SK-N-SH (cell line): ENCODE results near the gene SYNE1. TPM values are rescaled to one million over a fixed set of nuclear protein-coding genes. Genes with fewer than 3 reads are reported as not detected.
"Not testable (repeated sequence)": the region's sequence is repeated elsewhere in the genome, so short reads cannot be mapped to it uniquely, and the experiment has no call there.

Experiments
- CTCF ChIA-PET: fragments of 300-600, 350-600 bp; formaldehyde crosslinking; extraction: SDS; loops from one replicate; lab custom pipeline; 2021; lab: Yijun Ruan, JAX
- POLR2A ChIA-PET: fragments of 350-600 bp; sonication (Branson Sonifier 250); formaldehyde crosslinking; extraction: SDS; loops from one replicate; lab custom pipeline; 2020; ENCODE audit warnings: antibody characterized with exemption, inconsistent platforms; lab: Yijun Ruan, JAX
- DNase-seq: peaks from one replicate; pipeline ENCODE4 v3.0.0; 2012
- H2AFZ ChIP-seq: fragments of 200-600 bp; sonication (generic); 2 replicates; pipeline ENCODE4 v1.8.1; 2016; ENCODE audit warnings: antibody characterized with exemption, mild to moderate bottlenecking, low read depth
- H3F3A ChIP-seq: fragments of 200-600 bp; sonication (generic); replicated peaks from 2 replicates; pipeline ENCODE3; 2016; ENCODE audit warnings: antibody characterized with exemption, mild to moderate bottlenecking; ENCODE audit not compliant: insufficient read depth
- H3K27ac ChIP-seq, 2 experiments: fragments of 200-500 bp in 1 of 2; fragments of 200-600 bp in 1 of 2; sonication (Bioruptor generic) in 1 of 2; sonication (generic), shearing (Covaris generic) in 1 of 2; 2 replicates each; pipeline versions ENCODE4 v1.5.1 to v1.6.1; 2014 to 2016; ENCODE audit warnings: low read depth in 2 of 2, inconsistent platforms in 1 of 2, low read length in 1 of 2, mild to moderate bottlenecking in 1 of 2, mixed read lengths in 1 of 2
- H3K27me3 ChIP-seq: fragments of 200-600 bp; sonication (generic), shearing (Covaris generic); 2 replicates; pipeline ENCODE4 v1.6.1; 2016; ENCODE audit warnings: mixed run types; ENCODE audit not compliant: insufficient read depth
- H3K36me3 ChIP-seq, 2 experiments: fragments of 200-500 bp in 1 of 2; fragments of 200-600 bp in 1 of 2; sonication (Bioruptor generic) in 1 of 2; sonication (generic) in 1 of 2; replicated peaks in 1 of 2; 2 replicates each; pipeline versions ENCODE3 to v1.5.1; 2014 to 2016; ENCODE audit warnings: low read length in 1 of 2, mild to moderate bottlenecking in 1 of 2; ENCODE audit not compliant: insufficient read depth in 2 of 2, control insufficient read depth in 1 of 2
- H3K4me1 ChIP-seq, 2 experiments: fragments of 200-500 bp in 1 of 2; fragments of 200-600 bp in 1 of 2; sonication (Bioruptor generic) in 1 of 2; sonication (generic), shearing (Covaris generic) in 1 of 2; 2 replicates each; pipeline versions ENCODE4 v1.5.1 to v1.6.1; 2014 to 2016; ENCODE audit warnings: low read depth in 1 of 2, low read length in 1 of 2, mixed run types in 1 of 2; ENCODE audit not compliant: insufficient read depth in 2 of 2, control insufficient read depth in 1 of 2
- H3K4me2 ChIP-seq: fragments of 200-600 bp; sonication (generic), shearing (Covaris generic); 2 replicates; pipeline ENCODE4 v1.6.1; 2017; ENCODE audit warnings: mixed run types
- H3K4me3 ChIP-seq, 2 experiments: fragments of 200-500 bp in 1 of 2; fragments of 200-600 bp in 1 of 2; sonication (Bioruptor generic) in 1 of 2; sonication (generic), shearing (Covaris generic) in 1 of 2; 2 replicates each; pipeline versions ENCODE4 v1.5.1 to v1.8.1; 2014 to 2016; ENCODE audit warnings: low read depth in 2 of 2, inconsistent platforms in 1 of 2, low read length in 1 of 2, mild to moderate bottlenecking in 1 of 2, mixed read lengths in 1 of 2, moderate library complexity in 1 of 2
- H3K79me2 ChIP-seq: fragments of 200-600 bp; sonication (generic); 2 replicates; pipeline ENCODE4 v1.8.1; 2017; ENCODE audit warnings: mild to moderate bottlenecking; ENCODE audit not compliant: insufficient read depth
- H3K9ac ChIP-seq: fragments of 200-600 bp; sonication (generic); 2 replicates; pipeline ENCODE4 v1.6.1; 2017; ENCODE audit warnings: mixed run types
- H3K9me2 ChIP-seq: fragments of 200-600 bp; sonication (generic); 2 replicates; pipeline ENCODE4 v1.6.1; 2017; ENCODE audit warnings: mixed run types
- H3K9me3 ChIP-seq: fragments of 200-600 bp; sonication (generic); 2 replicates; pipeline ENCODE4 v1.6.1; 2017; ENCODE audit warnings: mixed run types, mild to moderate bottlenecking, moderate library complexity
- H4K20me1 ChIP-seq: fragments of 200-600 bp; sonication (generic); 2 replicates; pipeline ENCODE4 v1.6.1; 2017; ENCODE audit warnings: mild to moderate bottlenecking, mixed run types; ENCODE audit not compliant: insufficient read depth
- CHD2 ChIP-seq: fragments of 150-350 bp; IDR thresholded peaks from 2 replicates; pipeline ENCODE4 v1.6.1; 2018; ENCODE audit warnings: low read length; ENCODE audit not compliant: partially characterized antibody
- EP300 ChIP-seq, 2 experiments: IDR thresholded peaks; 2 replicates each; pipeline versions ENCODE4 v1.4.0 to v1.6.1; 2012; ENCODE audit warnings: borderline replicate concordance in 1 of 2, low read depth in 1 of 2, low read length in 1 of 2
- FOSL2 ChIP-seq: IDR thresholded peaks from 2 replicates; pipeline ENCODE4 v1.4.0; 2012; ENCODE audit warnings: low read depth, mild to moderate bottlenecking, moderate library complexity, borderline replicate concordance
- GATA2 ChIP-seq: sonication (generic); formaldehyde crosslinking; IDR thresholded peaks from 2 replicates; pipeline ENCODE4 v1.5.0; 2020; ENCODE audit warnings: mild to moderate bottlenecking, missing genetic modification reagents
- JUND ChIP-seq: IDR thresholded peaks from 2 replicates; pipeline ENCODE4 v1.4.0; 2012
- MEF2A ChIP-seq: IDR thresholded peaks from 2 replicates; pipeline ENCODE4 v1.4.0; 2012; ENCODE audit warnings: low read depth, borderline replicate concordance
- SMC3 ChIP-seq: IDR thresholded peaks from 2 replicates; pipeline ENCODE4 v1.6.1; 2012; ENCODE audit warnings: low read depth, low read length, improper control_type of control experiment
- YY1 ChIP-seq: IDR thresholded peaks from 2 replicates; pipeline ENCODE4 v1.4.0; 2012; ENCODE audit warnings: low read depth, mild to moderate bottlenecking
- WGBS: methylation state at CpG from one replicate; pipeline ENCODE4 v1.1.6; 2017; ENCODE audit warnings: low lambda C conversion rate; 5-methylcytosine and 5-hydroxymethylcytosine counted together
- polyA plus RNA-seq, 3 experiments: library from polyadenylated mRNA; depleted of rRNA; stranded (reverse); fragments of >200 nt; gene quantifications; 2 replicates each; pipeline ENCODE4 v1.2.3, GENCODE V29; 2012
- TF ChIP-seq, protein P1 (sequence below): fragments of 200-600 bp; sonication (generic); IDR thresholded peaks from 2 replicates; pipeline ENCODE4 v1.6.1; 2017; ENCODE audit warnings: antibody characterized with exemption, mild to moderate bottlenecking, moderate library complexity
- TF ChIP-seq, protein P2 (sequence below): IDR thresholded peaks from 2 replicates; pipeline ENCODE4 v1.6.1; 2012; ENCODE audit warnings: mild to moderate bottlenecking, low read depth, low read length, moderate library complexity
- TF ChIP-seq, protein P3 (sequence below): IDR thresholded peaks from 2 replicates; pipeline ENCODE4 v1.4.0; 2012; ENCODE audit warnings: low read depth, borderline replicate concordance

Gene SYNE1
- polyA plus RNA-seq, 1 of the 3 experiments (the other 2 are of a cell fraction), result 31.1 TPM

DNA sequence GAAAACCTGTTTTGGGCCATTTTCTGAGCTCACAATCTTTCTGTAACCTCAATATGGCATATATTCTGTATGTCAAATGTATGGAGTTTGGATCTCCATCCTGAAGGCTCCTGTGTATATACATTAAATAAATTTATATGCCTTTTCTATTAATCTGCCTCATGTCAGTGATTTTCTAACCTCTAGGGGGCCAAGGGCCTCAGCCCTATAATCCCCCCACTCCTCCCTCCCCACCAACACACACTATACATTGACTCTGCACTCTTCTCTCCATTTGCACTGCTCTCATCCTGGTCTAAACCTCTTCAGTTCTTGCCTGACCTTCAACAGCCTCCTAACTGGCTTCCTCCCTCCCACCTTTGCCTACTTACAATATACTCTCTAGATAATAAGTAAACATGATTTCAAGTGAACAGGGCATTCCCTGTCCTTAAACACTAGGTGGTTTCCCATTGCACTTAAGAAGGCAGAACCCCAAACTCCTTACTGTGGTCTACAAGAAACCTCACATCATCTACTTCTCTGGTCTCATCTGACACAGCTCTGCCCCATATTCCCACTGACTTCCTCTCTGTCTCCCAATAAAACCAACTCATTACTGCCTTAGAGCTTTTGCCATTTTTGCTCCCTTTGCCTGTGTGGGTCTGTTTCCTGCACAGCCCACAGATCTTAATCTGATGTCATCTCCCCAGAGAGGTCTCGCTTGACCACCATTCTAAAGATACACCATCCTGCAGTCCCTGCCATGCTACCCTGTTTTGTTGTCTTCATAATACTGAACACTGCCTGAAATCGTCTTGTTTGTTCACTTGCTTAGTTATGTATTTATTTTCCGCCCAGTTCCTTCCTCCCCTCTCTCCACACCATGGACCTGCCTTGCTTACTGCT, 213.7 kb downstream of the SYNE1 start:
- no peaks in the 10 kb centered on the region for H3K27me3 ChIP-seq
- no peaks in the 10 kb centered on the region for H3K9me2 ChIP-seq
- H4K20me1 ChIP-seq, result no peaks in the 10 kb centered on the region
- no peak overlapping the region for H2AFZ ChIP-seq
- H3F3A ChIP-seq, result no peaks in the 10 kb centered on the region
- H3K36me3 ChIP-seq, result peaks cover 0 to 45% of the 10 kb centered on the region in 2 experiments
- H3K4me2 ChIP-seq, result no peak overlapping the region
- WGBS, result 76% methylated on average over 3 of the region's 3 CpGs
- no peak for TF ChIP-seq MEF2A
- no peak for TF ChIP-seq CHD2
- TF ChIP-seq SMC3, result no peak
- no peak for TF ChIP-seq GATA2 (CRISPR knock-in tag)
- no peak for TF ChIP-seq EP300 (IDR thresholded peaks at IDR 0.05; ENCODE audit: borderline replicate concordance in 1 of 2, low read depth in 1 of 2, low read length in 1 of 2)
- TF ChIP-seq, protein P1, sequence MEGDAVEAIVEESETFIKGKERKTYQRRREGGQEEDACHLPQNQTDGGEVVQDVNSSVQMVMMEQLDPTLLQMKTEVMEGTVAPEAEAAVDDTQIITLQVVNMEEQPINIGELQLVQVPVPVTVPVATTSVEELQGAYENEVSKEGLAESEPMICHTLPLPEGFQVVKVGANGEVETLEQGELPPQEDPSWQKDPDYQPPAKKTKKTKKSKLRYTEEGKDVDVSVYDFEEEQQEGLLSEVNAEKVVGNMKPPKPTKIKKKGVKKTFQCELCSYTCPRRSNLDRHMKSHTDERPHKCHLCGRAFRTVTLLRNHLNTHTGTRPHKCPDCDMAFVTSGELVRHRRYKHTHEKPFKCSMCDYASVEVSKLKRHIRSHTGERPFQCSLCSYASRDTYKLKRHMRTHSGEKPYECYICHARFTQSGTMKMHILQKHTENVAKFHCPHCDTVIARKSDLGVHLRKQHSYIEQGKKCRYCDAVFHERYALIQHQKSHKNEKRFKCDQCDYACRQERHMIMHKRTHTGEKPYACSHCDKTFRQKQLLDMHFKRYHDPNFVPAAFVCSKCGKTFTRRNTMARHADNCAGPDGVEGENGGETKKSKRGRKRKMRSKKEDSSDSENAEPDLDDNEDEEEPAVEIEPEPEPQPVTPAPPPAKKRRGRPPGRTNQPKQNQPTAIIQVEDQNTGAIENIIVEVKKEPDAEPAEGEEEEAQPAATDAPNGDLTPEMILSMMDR, result peak; percentile 15; the same call in 1 of the 2 replicates
- no peak for TF ChIP-seq JUND
- TF ChIP-seq, all 33 proteins: peak for 1
- ChIA-PET CTCF (interaction anchor here (1.5 kb wide), 1 partner anchor 12 kb away, joined by 4 read pairs; no protein-coding TSS in a partner anchor), POLR2A (no interaction called here)
- H3K27ac ChIP-seq, result no peak overlapping the region
- no peaks in the 10 kb centered on the region; the same call in 1 of the 2 replicates for H3K9me3 ChIP-seq
- H3K4me1 ChIP-seq, result no peaks in the 10 kb centered on the region
- no peak for DNase-seq
- H3K9ac ChIP-seq, result no peak overlapping the region
- H3K4me3 ChIP-seq, result no peak overlapping the region
- no peaks in the 10 kb centered on the region for H3K79me2 ChIP-seq

DNA sequence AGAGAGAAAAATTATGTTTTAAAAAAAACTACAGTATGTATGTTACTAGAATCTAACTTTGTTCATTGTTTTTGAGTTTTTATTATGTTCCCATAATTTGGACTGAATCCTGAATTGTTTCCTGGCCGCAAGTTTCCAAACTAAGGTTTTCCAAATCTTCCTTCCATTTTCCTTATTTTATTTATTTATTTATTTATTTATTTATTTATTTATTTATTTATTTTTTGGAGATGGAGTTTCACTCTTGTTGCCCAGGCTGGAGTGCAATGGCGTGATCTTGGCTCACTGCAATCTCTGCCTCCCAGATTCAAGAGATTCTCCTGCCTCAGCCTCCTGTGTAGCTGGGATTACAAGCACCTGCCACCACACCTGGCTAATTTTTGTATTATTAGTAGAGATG, 215.7 kb downstream of the SYNE1 start:
- peaks cover 0 to 44% of the 10 kb centered on the region in 2 experiments for H3K36me3 ChIP-seq
- H4K20me1 ChIP-seq, H3F3A ChIP-seq, DNase-seq, H3K9ac ChIP-seq, H3K4me2 ChIP-seq, H3K27ac ChIP-seq, H3K4me3 ChIP-seq, H2AFZ ChIP-seq, H3K4me1 ChIP-seq, H3K27me3 ChIP-seq, H3K9me2 ChIP-seq, H3K9me3 ChIP-seq, H3K79me2 ChIP-seq: not testable (repeated sequence)
- ChIA-PET CTCF (interaction anchor here (1.5 kb wide), 1 partner anchor 14 kb away, joined by 4 read pairs; no protein-coding TSS in a partner anchor), POLR2A (interaction anchor here (0.6 kb wide), 1 partner anchor 502 kb away, joined by 3 read pairs; no protein-coding TSS in a partner anchor)
- WGBS, result 81% methylated on average over 2 of the region's 2 CpGs

DNA sequence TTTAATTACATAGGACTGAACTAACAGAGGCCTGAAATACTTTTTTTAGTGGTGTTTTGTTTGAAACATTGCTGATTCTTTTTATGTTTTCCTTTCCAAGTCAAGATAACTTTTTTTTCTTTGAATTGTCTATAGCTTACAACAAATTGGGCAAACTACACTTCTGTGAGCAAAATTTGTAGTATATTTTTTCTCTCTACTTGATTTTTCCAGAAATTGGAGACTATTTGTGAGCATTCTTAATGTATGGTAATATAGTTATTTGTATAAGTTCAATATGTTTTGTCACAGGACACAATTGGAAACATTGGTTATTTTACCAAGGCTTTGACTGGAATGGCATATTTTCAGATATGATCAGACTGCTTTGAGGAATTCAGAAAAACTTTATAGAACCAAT, 216.5 kb downstream of the SYNE1 start:
- TF ChIP-seq FOSL2, result no peak
- TF ChIP-seq, protein P2, sequence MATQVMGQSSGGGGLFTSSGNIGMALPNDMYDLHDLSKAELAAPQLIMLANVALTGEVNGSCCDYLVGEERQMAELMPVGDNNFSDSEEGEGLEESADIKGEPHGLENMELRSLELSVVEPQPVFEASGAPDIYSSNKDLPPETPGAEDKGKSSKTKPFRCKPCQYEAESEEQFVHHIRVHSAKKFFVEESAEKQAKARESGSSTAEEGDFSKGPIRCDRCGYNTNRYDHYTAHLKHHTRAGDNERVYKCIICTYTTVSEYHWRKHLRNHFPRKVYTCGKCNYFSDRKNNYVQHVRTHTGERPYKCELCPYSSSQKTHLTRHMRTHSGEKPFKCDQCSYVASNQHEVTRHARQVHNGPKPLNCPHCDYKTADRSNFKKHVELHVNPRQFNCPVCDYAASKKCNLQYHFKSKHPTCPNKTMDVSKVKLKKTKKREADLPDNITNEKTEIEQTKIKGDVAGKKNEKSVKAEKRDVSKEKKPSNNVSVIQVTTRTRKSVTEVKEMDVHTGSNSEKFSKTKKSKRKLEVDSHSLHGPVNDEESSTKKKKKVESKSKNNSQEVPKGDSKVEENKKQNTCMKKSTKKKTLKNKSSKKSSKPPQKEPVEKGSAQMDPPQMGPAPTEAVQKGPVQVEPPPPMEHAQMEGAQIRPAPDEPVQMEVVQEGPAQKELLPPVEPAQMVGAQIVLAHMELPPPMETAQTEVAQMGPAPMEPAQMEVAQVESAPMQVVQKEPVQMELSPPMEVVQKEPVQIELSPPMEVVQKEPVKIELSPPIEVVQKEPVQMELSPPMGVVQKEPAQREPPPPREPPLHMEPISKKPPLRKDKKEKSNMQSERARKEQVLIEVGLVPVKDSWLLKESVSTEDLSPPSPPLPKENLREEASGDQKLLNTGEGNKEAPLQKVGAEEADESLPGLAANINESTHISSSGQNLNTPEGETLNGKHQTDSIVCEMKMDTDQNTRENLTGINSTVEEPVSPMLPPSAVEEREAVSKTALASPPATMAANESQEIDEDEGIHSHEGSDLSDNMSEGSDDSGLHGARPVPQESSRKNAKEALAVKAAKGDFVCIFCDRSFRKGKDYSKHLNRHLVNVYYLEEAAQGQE, result no peak
- no peak for TF ChIP-seq EP300 (IDR thresholded peaks at IDR 0.05; ENCODE audit: borderline replicate concordance in 1 of 2, low read depth in 1 of 2, low read length in 1 of 2)
- TF ChIP-seq, protein P3, sequence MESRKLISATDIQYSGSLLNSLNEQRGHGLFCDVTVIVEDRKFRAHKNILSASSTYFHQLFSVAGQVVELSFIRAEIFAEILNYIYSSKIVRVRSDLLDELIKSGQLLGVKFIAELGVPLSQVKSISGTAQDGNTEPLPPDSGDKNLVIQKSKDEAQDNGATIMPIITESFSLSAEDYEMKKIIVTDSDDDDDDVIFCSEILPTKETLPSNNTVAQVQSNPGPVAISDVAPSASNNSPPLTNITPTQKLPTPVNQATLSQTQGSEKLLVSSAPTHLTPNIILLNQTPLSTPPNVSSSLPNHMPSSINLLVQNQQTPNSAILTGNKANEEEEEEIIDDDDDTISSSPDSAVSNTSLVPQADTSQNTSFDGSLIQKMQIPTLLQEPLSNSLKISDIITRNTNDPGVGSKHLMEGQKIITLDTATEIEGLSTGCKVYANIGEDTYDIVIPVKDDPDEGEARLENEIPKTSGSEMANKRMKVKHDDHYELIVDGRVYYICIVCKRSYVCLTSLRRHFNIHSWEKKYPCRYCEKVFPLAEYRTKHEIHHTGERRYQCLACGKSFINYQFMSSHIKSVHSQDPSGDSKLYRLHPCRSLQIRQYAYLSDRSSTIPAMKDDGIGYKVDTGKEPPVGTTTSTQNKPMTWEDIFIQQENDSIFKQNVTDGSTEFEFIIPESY, result no peak
- TF ChIP-seq JUND, result no peak
- no peak for TF ChIP-seq YY1
- no peak overlapping the region for H3K9ac ChIP-seq
- POLR2A ChIA-PET, result no interaction called here
- DNase-seq, result no peak
- H3K4me3 ChIP-seq, result no peak overlapping the region
- peaks cover 0 to 40% of the 10 kb centered on the region in 2 experiments for H3K36me3 ChIP-seq
- no peaks in the 10 kb centered on the region for H3F3A ChIP-seq
- no peaks in the 10 kb centered on the region for H4K20me1 ChIP-seq
- H3K9me2 ChIP-seq, result no peaks in the 10 kb centered on the region
- H3K27me3 ChIP-seq, result no peaks in the 10 kb centered on the region
- CTCF ChIA-PET, result interaction anchor here (0.7 kb wide), 1 partner anchor 223 kb away, joined by 3 read pairs; no protein-coding TSS in a partner anchor
- no peaks in the 10 kb centered on the region; a peak in 1 of 4 replicates for H3K4me1 ChIP-seq
- H3K9me3 ChIP-seq, result no peaks in the 10 kb centered on the region; the same call in 1 of the 2 replicates
- no peak overlapping the region for H2AFZ ChIP-seq
- H3K27ac ChIP-seq, result no peak overlapping the region
- no peak overlapping the region for H3K4me2 ChIP-seq
- no peaks in the 10 kb centered on the region for H3K79me2 ChIP-seq
